Stimulated activated CD4-positive, alpha-beta T cell treated with anti-CD3 and anti-CD28 coated beads, Interleukin-1b, Interleukin-23, amount 100 ng/mL, for 4 hours (primary cell): ENCODE results near the gene CLEC3A.
"Not testable (repeated sequence)": the region's sequence is repeated elsewhere in the genome, so short reads cannot be mapped to it uniquely, and the experiment has no call there.

Experiments
- DNase-seq, 2 donors: peaks; one replicate each; pipeline ENCODE4 v3.0.0-alpha.2; 2020; ENCODE audit warnings: low read depth in 2 of 2

Gene CLEC3A

GRCh38 chr16:78034530-78034929 lies 12.2 kb downstream of the CLEC3A start:
- no peak for DNase-seq

DNA sequence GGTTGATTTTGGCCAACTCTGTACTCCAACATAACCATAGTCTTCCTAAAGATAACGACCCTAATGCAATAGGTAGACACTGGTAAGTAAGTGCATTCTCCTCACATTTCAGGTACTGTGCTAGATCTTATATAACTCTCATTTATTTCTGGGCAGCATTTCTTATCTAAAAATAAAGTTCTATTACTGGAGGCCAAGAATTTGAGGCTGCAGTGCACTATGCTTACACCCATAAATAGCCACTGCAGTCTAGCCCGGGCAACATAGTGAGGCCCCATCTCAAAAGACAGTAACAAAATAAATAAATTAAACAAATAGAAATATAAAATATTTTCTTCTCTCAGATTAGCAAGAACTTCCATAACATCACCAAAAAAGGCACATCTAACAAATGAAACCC lies 12.7 kb downstream of the CLEC3A start:
- DNase-seq, result no peak

DNA sequence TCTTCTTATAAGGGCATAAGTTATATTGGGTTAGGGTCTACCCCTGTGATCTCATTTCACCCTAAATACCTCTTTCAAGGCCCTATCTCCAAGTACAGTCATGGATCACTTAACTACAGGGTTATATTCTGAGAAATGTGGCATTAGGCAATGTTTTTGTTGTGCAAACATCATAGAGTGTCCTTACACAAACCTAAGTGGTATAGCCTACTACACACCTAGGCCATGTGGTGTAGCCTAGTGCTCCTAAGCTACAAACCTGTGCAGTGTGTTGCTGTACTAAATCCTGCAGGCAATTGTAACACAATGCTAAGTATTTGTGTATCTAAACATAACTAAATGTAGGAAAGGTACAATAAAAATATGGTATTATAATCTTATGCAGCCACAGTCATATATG lies 18.0 kb downstream of the CLEC3A start:
- no peak for DNase-seq

- DNase-seq, result peak in 1 of 2 donors; percentile 12
These were observed 23.7 kb downstream of the CLEC3A start for GRCh38 chr16:78045865-78046581.

DNA sequence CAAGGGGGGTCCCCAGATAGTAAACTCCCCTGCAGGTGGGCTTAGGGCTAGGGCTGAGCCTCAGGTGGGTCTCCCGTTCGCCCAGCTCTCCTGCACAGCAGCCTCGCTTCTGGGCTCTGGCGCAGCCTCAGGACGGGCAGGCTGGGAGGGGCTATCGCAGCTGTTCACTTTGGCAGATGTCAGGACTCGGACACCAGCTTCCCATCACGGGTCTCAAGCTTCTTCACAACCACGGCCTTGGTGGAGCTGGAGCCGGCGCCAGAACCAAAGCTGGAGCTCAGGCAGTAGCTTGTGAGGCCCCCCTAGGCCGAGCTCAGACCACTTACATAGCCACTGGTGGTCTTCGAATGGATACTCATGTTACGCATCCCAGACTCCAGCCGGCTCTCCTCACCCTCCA lies 26.0 kb downstream of the CLEC3A start:
- no peak for DNase-seq

DNA sequence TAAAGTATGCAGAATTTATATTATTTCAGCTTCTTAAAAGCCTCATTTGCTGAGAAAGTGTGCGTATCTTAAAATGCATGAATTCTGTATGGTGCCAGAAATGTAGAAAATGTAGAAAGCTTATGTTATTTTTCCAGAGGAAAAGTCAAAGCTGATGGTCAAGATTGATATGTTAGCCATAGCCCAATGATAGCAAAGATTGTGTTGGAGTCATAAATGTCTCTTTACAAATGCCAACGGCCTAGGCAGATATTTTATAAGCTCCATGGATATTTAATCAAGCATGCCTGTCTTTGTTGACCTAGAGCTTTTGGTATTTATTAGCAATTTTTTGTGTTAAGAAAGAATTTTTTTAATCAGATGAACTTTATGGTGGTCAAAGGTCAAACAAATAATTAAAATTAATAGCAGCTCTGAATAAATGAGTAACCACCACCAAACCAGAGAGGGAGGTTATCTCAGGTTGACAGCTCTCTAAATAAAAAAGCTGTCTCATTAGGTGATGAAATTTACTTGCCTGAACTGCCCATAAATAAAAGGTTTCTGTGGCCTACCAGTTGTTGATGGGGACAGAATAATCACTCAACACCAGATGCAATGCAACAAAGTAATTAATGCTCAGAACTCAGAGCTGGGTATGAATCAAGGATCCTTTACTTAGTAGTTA lies 28.5 kb downstream of the CLEC3A start:
- DNase-seq, result no peak

- DNase-seq, result no peak
These were observed 35.6 kb downstream of the CLEC3A start for GRCh38 chr16:78057803-78058564.

DNA sequence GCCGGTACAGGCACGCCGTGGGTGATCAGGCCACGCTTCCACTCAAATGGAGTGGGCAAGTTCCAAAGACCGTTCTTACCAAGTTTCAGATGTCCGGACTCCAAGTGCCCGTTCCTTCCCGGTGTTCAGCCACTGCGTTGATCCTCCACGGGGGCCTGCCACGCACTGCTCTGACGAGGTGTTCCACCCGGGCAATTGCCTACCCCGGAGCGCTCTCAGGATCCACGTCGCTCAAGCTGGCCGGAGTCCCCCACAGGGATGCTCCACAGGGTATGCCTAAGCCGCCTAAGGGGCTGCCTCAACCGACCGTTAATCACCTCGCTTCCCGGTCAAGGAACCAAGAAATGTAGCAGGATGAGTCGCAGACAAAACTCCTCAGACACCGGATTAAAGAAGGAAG lies 37.5 kb downstream of the CLEC3A start:
- not testable (repeated sequence) for DNase-seq

DNA sequence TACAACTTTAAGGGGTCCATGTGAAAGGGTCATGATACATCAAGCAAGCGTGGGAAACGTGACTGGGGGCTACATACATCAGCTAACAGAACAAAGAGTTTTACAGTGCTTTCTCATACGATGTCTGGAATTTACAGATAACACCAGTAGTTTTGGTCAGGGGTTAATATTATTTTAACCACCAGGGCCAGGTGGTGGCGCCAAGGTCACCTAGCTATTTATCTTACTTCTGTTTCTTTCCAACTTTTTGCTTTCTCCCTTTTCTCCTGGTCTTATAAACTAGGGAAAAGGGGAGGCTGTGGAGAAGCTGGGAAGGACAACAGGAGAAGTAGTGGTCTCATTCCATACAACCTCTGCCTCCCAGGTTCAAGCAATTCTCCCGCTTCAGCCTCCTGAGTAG lies 37.9 kb downstream of the CLEC3A start:
- DNase-seq, result no peak

GRCh38 chr16:78060809-78061208 lies 38.5 kb downstream of the CLEC3A start:
- DNase-seq, result no peak

- DNase-seq, result no peak
These were observed 43.0 kb downstream of the CLEC3A start for GRCh38 chr16:78065319-78065718.

DNA sequence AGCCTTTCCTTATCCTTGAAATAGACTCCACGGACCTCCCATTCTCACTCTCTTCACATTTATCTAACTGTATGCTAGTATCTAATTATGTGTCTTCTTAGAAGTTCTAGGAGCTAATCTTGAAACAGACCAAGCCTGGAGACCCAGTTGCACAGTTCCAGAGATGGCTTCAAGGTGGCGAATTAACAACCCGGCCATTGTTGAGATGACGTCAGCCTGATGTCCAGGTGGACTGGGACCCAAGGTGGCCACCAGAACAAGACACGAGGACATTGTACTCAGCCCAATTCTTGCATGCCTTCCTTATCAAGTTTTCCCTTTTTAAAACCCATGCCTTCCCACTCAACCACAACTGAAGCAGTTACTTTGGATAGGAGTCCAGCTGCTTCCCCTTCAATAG lies 47.6 kb downstream of the CLEC3A start:
- DNase-seq, result no peak

GRCh38 chr16:78072275-78072674 lies 49.9 kb downstream of the CLEC3A start:
- no peak for DNase-seq

DNA sequence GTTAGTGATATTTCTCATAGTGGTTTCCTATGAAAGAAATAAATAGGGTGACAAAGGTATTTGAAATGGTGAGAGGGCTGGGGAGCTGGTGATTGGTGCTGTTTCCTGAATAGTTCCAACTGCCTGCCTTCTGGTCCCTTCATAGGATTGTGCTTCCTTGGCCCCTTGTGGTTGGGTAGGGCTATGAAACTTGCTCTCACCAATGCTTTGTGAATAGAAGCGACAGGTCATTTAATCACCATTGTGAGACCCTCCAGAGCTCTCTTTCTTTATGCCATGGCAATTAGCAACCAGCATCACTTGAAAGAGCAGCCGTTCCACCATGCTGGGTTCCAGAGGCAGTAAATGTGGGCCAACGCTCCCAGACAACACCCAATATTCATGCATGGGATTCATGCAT lies 53.5 kb downstream of the CLEC3A start:
- DNase-seq, result no peak

DNA sequence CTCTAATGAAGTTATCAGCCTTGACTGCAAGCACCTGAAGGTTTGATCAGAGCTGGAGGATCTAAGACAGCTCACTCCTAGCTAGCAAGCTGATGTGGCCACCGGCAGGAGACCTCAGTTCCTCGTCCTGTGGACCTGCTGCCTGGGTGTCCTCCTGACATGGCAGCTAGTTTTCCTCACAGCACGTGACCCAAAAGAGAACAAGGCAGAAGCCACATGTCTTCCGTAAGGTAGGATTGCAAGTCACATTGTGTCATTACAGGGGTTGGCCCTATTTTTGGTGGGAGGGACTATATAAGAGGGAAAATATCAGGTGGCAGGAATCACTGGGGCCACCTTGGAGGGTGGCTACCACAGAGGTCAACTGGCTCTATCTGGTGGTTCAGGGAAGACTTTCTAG lies 59.0 kb downstream of the CLEC3A start:
- no peak for DNase-seq
